ENCODE data around the gene WWC2.

GRCh38 chr4:183337349-183337748, 238.3 kb downstream of the WWC2 start:
- TF ChIP-seq CTCF (IDR thresholded peaks at IDR 0.05; ENCODE audit: insufficient read depth, low read length, poor library complexity, severe bottlenecking), result no peak
- TF ChIP-seq EZH2phosphoT487 (conservative IDR thresholded peaks at IDR 0.05; ENCODE audit: low read length), result no peak
